HG03159 (cell line): ENCODE measurements around the gene YAP1.
"Not testable (repeated sequence)": the region's sequence is repeated elsewhere in the genome, so short reads cannot be mapped to it uniquely, and the experiment has no call there.

Experiments
- ATAC-seq: cut with Tn5 transposase; IDR thresholded peaks from one replicate; pipeline ENCODE4 v1.9.1; 2021; ENCODE audit warnings: mild to moderate bottlenecking, moderate library complexity; ENCODE audit not compliant: unreplicated experiment

YAP1 gene

GRCh38 chr11:102237096-102237735 is 127.0 kb downstream of the YAP1 start:
- no peak for ATAC-seq

DNA sequence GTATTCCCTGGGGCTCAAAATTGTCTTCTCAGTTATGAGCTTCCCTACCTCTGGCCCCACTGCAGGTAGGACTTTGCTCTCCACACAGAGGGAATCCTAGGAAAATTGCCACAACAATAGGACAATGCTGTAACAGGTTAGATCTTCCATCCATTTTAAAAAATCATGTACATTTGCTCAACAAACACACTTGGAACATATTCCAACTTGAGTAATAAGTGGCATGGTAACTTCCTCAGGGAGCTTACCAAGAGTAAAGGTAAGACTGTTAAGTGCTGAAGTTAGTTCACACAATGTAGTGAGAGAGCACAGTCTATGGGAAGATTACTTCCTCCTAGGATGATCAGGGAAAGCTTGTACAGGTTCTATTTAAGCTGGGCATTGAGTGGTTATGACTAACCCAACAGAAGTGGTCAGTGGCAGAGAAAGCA is 128.2 kb downstream of the YAP1 start:
- no peak for ATAC-seq

GRCh38 chr11:102239448-102239847 is 129.2 kb downstream of the YAP1 start:
- no peak for ATAC-seq

DNA sequence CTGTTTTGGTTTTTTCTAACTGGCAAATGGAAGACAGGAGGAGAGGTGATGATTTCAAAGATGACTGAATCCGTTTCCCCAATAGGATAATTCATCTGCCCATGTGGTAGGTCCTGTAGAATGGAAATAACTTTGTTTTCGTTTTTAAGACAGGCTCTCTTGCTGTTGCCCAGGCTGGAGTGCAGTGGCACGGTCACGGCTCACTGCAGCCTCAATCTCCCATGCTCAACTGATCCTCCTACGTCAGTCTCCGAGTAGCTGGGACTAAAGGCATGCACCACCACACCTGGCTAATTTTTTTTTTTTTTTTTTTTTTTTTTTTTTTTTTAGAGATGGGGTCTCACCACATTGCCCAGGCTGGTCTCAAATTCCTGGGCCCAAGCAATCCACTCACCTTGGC is 129.7 kb downstream of the YAP1 start:
- ATAC-seq: no peak

DNA sequence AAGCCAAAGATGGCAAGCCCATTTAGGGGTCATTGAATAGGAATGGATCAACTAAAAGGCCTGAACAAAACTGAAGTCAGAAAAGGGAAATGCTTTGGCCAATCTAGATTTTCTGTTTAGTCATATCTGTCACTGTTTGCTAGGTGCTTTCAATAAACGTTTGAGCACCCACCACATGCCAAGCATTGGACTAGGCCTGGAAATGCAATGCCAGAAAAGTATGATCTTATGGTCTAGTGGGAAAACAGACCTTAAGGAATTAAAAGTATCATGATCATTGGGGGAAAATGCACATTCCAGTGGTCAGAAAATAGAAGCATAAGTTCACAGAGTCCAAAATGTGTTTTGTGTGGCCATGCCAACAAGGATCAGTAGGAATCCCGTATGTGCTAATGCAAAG is 130.3 kb downstream of the YAP1 start:
- peak; percentile 40 for ATAC-seq

GRCh38 chr11:102241026-102241425 is 130.8 kb downstream of the YAP1 start:
- no peak for ATAC-seq

- no peak for ATAC-seq
Observed at GRCh38 chr11:102243399-102243884, 133.2 kb downstream of the YAP1 start.

DNA sequence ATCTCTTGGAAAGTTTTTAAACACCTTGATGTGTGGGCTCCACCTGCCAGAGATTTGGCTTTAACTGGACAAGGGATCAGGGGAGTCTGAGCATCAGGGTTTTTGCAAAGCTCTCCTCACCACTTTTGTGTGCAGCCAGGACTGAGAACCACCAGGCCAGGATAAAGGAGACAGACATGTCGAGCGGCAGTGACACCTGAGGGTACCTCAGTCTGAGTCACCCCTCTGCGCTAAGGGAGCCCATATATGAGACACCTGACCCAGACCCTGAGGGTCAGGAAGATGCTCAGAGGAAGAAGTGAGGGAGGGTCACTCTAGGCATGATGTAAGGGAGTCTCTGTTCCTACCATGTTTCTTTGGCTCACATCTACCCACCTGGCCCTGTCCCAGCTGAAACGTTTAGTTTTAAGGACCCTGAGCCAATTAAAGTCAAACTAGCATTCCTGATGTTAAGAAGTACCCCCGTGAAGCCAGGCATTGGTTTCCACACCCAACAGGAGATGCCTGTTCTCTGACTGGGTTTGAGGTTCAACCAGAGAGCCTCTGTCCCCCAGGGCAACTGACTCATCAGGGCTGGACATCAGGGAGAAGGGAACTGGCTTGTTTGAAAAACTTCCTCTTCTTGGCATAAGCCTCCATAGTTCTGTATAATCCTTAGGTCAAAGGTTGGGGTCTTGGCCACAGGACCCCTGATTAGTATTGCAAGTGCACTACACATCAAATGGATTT is 134.6 kb downstream of the YAP1 start:
- ATAC-seq: no peak

DNA sequence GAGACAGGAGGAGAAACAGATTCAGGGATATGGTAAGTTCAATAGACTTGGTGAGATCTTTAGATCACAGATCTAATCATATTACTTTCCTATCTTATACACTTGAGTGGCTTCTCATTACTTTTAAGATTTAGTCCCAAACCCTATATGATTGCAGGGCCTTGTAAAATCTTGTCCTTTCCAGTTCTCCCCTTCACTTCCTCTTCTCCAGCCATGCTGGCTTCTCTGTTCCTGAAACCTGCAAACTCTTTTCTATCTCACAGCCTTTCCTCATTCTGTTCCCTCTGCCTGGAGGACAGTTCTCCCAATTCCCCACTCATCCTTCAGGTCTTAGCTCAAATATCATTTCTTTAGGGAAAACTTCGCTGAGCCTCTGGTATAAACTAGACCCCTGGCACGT is 141.2 kb downstream of the YAP1 start:
- no peak for ATAC-seq

GRCh38 chr11:102252339-102252891 is 142.2 kb downstream of the YAP1 start:
- no peak for ATAC-seq

DNA sequence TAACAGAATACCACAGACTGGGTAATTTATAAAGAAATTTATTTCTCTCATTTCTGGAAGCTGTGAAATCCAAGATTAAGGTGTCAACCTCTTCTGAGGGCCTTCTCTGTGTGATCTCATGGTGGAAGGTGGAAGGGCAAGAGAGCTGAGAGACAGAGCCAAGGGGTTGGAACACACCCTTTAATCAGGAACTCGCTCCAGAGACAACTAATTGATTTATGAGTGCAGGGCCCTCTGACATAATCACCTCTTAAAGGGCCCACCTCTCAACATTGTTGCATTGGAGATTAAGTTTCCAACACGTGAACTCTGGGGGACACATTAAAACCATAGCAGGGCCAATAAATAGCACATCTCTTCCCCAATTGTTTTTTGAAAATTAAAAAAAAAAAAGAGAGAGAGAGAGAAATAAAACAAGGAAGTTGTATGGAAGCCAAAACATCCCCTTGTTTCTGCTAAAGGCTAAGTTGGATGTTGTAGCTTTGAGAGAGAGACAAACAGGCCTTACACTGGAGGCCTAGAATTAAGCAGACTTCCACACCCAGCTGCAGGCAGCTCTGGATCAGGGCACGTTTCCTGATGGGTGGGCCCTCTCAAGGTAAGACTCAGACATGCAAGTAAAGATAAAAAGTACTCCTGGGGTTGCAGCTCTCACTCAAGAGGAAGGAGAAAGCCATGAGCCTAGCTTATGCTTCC is 142.9 kb downstream of the YAP1 start:
- ATAC-seq: no peak

- ATAC-seq: no peak
Observed at GRCh38 chr11:102254047-102254446, 143.8 kb downstream of the YAP1 start.

DNA sequence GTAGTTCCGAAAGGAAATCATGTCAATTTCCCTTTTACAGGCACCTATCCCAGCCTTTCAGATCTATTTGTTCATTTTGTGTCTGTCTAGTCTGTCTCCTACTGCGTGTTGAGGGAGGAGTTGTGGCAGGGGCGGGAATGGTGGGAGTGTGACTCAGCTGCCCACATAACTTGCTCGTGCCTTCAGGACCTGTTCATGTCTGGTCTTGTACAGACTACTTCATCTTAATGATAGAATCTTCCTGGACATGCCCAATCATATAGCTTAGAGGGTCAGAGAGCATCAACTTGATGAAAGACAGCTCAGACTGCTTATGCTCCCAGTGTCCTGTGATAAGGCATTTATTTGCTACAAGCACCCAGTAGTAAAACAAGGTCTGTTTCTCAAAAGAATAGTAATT is 146.0 kb downstream of the YAP1 start:
- ATAC-seq: no peak

DNA sequence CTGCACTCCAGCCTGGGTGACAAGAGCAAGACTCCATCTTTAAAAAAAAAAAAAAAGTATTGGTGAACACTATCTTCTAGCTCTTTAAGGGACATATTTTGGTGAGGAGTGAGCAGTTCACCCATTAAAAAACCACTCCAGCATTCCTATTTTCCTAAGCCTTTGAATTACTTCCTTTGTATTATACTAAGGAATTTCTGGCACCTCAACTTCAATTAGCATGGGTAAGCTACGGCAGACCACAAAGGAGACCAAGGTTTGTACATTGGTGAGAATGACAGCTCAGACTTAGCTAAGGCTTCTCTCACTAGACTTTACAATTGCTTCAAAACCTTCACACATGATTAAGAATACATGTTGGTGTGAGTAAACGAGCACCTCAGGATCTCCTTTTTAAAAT is 150.0 kb downstream of the YAP1 start:
- ATAC-seq: no peak

DNA sequence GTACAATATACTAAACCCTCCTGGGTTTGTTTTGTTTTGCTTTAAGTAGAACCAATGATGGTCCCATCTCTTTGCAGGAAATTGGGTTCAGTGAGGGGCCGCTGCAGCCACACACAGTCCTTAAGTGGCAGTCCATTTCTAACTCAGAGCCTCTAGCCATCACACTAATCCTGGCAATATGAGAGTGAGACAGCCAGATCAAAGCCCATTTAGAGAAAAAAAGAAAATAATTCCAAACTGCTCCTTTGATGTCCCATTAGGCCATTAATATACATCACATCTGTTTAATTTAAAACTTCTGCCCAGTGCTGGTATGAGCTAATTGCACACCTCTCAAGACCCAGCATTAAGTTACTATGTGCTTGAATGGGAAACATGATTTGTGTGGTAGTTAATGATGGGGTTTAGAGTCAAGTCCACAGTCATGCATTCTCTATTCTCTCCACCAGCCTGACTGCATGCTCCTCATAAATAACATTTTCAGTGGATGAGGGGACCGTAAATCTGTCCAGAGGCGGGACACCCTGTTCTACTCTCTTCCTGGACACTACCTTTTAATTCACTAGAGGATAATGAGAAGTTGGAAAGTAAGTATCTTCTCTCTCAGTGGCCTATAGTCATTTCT is 153.2 kb downstream of the YAP1 start:
- ATAC-seq: no peak

GRCh38 chr11:102264704-102265103 is 154.5 kb downstream of the YAP1 start:
- not testable (repeated sequence) for ATAC-seq

GRCh38 chr11:102266099-102266498 is 155.9 kb downstream of the YAP1 start:
- no peak for ATAC-seq

DNA sequence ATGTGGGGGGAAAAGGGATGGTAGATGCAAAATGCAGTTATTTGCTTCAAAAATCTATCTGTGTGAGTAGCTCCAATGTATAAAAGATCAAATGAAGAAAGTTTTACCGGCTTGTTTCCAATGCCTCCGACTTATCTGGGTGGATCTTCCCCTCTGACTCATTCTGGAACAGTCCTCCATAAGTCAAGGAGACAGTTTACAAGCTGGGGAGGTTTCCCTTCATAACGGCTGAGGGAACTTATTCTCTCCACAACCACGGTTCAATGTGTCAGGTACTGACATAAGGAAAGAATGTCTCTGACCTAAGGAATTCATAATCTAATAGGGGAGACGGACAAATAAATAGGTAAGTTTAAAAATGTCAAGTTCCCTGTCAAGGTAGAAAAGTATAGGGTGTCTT is 157.4 kb downstream of the YAP1 start:
- ATAC-seq: no peak

DNA sequence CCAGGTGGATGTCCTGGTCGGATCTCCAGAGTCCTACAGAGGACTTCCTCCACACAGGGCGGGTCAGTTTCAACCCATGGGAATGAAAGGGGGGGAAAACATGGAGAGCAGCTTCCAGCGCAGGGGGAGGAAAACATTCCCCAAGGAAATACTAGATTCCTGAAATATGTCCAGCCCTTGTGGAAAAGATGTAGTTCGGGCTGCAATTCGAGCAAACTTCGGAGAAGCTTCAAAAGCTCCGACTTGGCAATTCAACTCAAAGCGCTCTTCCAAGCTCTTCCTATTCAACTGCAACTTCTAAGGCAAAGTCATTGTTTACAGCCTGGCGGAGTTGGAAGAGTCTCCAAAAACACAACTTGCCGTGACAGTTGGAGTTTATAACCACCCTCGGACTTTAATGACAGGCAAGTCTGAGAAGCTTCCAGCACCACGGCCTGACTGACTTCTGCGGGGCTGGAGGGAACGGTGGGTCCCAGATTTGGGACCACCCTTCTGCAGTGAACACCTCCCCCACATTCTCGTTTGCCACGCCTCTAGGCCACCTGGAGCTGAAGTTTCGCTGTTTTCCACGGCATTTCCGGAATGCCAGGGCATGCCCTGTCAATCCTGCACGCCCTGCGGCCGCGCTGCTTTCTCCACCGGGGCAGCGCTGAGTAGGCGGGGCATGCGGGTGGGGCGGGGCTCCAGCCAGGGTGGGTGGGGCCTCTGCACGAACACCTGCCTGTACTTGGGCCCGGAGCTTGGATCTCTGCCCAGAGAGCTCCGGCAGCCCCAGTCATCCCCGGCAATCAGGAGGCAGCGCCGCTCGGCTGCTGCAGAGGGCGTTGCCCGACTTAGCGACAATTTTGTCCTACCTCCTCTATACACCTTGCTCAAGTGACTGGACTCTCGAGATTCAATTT is 158.1 kb downstream of the YAP1 start:
- ATAC-seq: peak; percentile 97

DNA sequence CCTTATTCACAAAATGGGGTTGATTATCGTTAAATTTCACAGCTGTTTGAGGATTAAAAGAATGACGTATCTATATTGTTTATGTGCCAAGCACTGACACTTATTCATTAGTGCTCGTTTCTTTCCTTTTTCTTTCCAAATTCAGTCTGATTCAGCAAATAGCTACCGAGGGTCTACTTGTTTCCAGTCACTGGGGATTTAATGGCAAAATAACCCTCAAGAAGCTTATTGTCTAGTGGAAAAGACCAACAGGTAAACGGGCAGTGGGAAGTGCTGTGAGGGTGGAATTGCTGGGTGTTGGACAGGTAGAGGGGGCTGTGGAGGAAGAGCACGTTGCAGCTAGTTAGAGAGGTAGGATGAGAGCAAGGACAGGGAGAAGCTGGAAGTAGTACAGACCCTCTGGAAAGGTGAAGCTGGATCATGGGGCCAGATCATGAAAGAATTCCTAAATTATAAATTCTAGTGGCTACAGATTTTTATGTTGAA is 158.8 kb downstream of the YAP1 start:
- no peak for ATAC-seq
